Measurements from ENCODE around the gene CD1D. TPM values are rescaled to one million over a fixed set of nuclear protein-coding genes. Genes with fewer than 3 reads are reported as not detected.

CD1D gene
- total RNA-seq, 1 donor from 2014 or later, result 0.49 TPM

- DNase-seq (ENCODE audit: extremely low spot score in 2 of 2), result peak in 1 of 2 donors; percentile 95
- intact Hi-C loops (cut with DNase I), result no loop called here
- TF ChIP-seq CTCF (IDR thresholded peaks at IDR 0.05) (no peak), POLR2AphosphoS5 (IDR thresholded peaks at IDR 0.05; ENCODE audit: insufficient read depth in 1 of 2, low read depth in 1 of 2) (peak; percentile 88 to 98)
Measured at GRCh38 chr1:158149577-158150269, 31.0 kb upstream of the CD1D start.

DNA sequence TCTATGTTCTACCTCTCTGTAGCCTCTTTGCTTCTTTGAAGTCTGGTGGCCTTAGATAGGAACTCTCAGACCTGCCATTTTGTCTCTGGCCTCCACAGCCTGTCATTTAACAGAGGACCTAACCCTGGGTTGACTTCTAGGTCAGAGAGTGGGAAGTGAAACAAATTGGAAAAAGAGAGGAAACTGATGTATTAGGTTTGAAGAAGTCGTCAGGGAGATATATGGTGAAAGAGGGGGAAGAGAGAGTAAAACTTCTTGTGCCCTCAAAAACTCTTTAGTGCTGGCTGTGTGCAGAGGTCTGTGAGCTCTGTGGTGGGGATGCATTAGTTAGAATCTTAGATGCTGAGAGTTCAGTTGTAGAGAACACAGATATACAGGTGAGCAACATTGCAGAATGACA is 30.2 kb upstream of the CD1D start:
- H3K27ac ChIP-seq, result peak overlapping the region; percentile 52
- no peak for DNase-seq (ENCODE audit: extremely low spot score in 2 of 2)
- intact Hi-C loops (cut with DNase I), result no loop called here
- no peak for TF ChIP-seq POLR2A (IDR thresholded peaks at IDR 0.05)
- TF ChIP-seq POLR2AphosphoS5 (IDR thresholded peaks at IDR 0.05; ENCODE audit: insufficient read depth in 1 of 2, low read depth in 1 of 2), result no peak
- TF ChIP-seq CTCF (IDR thresholded peaks at IDR 0.05), result no peak
- peaks cover 18% of the 10 kb centered on the region for H3K4me1 ChIP-seq
- H3K4me3 ChIP-seq, result no peak overlapping the region
- H3K36me3 ChIP-seq, result no peaks in the 10 kb centered on the region
- no peaks in the 10 kb centered on the region for H3K9me3 ChIP-seq
- no peaks in the 10 kb centered on the region for H3K27me3 ChIP-seq

More at GRCh38 chr1:158149577-158150269, 31.0 kb upstream of the CD1D start:
- Histone ChIP-seq H3K4me1 (peaks cover 26% of the 10 kb centered on the region), H3K27me3 (no peaks in the 10 kb centered on the region), H3K36me3 (no peaks in the 10 kb centered on the region), H3K9me3 (no peaks in the 10 kb centered on the region), H3K4me3 (peak overlapping the region; percentile 40 to 43), H3K27ac (peak overlapping the region; percentile 52)

DNA sequence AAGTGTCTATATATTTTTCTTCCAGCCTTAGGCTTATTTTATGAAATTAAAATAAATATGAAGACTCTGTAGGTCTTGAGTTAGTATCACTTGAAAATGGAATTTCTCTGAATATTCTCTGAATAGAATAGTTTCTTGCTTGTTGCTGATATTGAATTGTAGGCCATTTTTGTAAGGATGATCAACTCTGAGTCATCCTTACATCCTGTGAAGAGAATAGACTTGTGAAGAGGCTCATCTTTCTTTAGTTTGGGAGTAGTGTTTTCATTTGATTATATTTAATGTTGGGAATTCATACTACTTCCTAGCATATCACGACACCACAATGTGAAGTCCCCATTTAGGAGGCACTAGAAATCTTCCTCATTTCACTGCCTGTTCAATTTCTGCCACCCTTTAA is 27.5 kb upstream of the CD1D start:
- H3K36me3 ChIP-seq, result no peaks in the 10 kb centered on the region
- DNase-seq (ENCODE audit: extremely low spot score in 2 of 2), result no peak
- H3K27me3 ChIP-seq, result no peaks in the 10 kb centered on the region
- H3K9me3 ChIP-seq, result no peaks in the 10 kb centered on the region
- intact Hi-C loops (cut with DNase I), result no loop called here
- no peak overlapping the region for H3K27ac ChIP-seq
- no peak overlapping the region for H3K4me3 ChIP-seq
- H3K4me1 ChIP-seq, result peaks cover 13% of the 10 kb centered on the region
- no peak for TF ChIP-seq POLR2AphosphoS5 (IDR thresholded peaks at IDR 0.05; ENCODE audit: insufficient read depth in 1 of 2, low read depth in 1 of 2)
- TF ChIP-seq POLR2A (IDR thresholded peaks at IDR 0.05), result no peak

- Histone ChIP-seq H3K4me3 (no peak overlapping the region), H3K27me3 (no peaks in the 10 kb centered on the region), H3K27ac (no peak overlapping the region), H3K36me3 (no peaks in the 10 kb centered on the region), H3K9me3 (no peaks in the 10 kb centered on the region), H3K4me1 (peaks cover 11% of the 10 kb centered on the region)
- TF ChIP-seq POLR2A (IDR thresholded peaks at IDR 0.05) (no peak), CTCF (IDR thresholded peaks at IDR 0.05) (no peak), POLR2AphosphoS5 (IDR thresholded peaks at IDR 0.05; ENCODE audit: insufficient read depth in 1 of 2, low read depth in 1 of 2) (no peak)
- no peak for DNase-seq (ENCODE audit: extremely low spot score in 2 of 2)
- intact Hi-C loops (cut with DNase I), result no loop called here
Measured at GRCh38 chr1:158153746-158154444, 26.8 kb upstream of the CD1D start.

- no peak for TF ChIP-seq POLR2AphosphoS5 (IDR thresholded peaks at IDR 0.05; ENCODE audit: insufficient read depth in 1 of 2, low read depth in 1 of 2)
- no peak for TF ChIP-seq CTCF (IDR thresholded peaks at IDR 0.05)
- no peak for TF ChIP-seq POLR2A (IDR thresholded peaks at IDR 0.05)
- intact Hi-C loops (cut with DNase I), result no loop called here
- H3K4me3 ChIP-seq, result no peak overlapping the region
- H3K9me3 ChIP-seq, result no peaks in the 10 kb centered on the region
- no peak for DNase-seq (ENCODE audit: extremely low spot score in 2 of 2)
- no peaks in the 10 kb centered on the region for H3K27me3 ChIP-seq
- peaks cover 6% of the 10 kb centered on the region for H3K4me1 ChIP-seq
- H3K27ac ChIP-seq, result no peak overlapping the region
- H3K36me3 ChIP-seq, result no peaks in the 10 kb centered on the region
Measured at GRCh38 chr1:158154501-158154900, 26.2 kb upstream of the CD1D start.
